ENCODE data around the gene EPN2.
"Not testable (repeated sequence)": the region's sequence is repeated elsewhere in the genome, so short reads cannot be mapped to it uniquely, and the experiment has no call there.

Gene EPN2

DNA sequence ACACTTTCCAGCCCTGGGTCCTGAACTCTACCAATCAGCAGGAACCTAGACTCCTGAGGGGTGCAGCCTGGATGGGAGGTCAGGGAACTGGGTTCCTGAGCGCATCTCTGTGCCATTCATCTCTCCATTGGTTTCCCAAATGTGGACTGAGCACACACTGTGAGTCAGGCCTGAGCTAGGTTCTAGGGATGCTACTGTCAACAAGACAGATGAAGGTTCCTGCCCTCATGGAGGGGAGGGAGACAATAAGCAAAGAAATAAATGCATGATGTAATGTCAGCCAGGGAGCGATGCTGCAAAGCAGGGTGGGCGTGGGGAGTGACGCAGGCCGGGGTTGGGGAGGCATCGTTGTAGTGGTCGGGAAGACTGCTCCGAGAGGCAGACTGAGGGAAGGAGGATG, 17.0 kb upstream of the EPN2 start:
- not testable (repeated sequence) for H3K36me3 ChIP-seq (ENCODE audit: control insufficient read depth, insufficient read depth, low read length); H3K4me3 ChIP-seq (ENCODE audit: low read length); H3K9ac ChIP-seq (ENCODE audit: low read length); H3K27me3 ChIP-seq (ENCODE audit: control insufficient read depth, insufficient read depth, low read length); H3K4me1 ChIP-seq (ENCODE audit: control insufficient read depth, insufficient read depth, low read length); H3K9me3 ChIP-seq (ENCODE audit: control insufficient read depth, low read length)

DNA sequence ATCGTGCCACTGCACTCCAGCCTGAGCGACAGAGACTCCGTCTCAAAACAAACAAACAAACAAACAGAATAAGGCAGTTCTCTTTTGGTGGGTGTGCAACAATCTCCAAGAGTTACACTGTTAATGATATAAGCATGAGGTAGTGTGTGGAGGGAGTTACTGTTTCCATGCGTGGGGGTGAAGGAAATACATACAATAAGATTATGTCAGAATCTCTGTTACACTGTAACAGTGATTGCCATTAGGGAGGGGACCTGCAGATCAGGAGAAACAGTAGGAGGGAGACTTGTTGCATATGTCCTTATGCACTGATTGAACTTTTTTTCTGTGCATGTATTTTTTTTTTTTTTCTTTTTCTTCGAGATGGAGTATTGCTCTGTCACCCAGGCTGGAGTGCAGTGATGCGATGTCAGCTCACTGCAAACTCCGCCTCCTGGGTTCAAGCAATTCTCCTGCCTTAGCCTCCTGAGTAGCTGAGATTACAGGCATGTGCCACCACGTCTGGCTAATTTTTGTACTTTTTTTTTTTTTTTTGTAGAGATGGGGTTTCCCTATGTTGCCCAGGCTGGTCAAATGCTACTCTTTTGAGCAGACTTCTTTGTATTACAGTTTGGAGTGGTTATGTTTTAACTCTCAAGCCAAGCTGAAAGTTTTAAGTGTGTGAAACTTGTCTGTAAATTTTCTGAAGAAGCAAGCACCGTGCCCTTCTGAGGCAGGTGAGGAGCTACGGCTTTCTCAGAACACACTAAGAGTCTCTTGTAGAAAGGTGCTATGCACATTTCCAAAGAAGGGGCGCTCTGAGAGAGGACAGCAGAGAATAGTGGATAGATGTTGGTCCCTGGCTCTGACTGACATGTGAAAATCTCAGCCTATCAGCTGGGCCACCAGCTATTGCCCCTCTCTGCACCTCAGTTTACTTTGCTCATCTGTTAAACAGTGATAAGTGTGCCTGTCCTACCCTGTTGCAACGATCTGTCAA, 10.3 kb upstream of the EPN2 start:
- H3K4me3 ChIP-seq (ENCODE audit: low read length); H3K4me1 ChIP-seq (ENCODE audit: control insufficient read depth, insufficient read depth, low read length); H3K27me3 ChIP-seq (ENCODE audit: control insufficient read depth, insufficient read depth, low read length); H3K9ac ChIP-seq (ENCODE audit: low read length); H3K9me3 ChIP-seq (ENCODE audit: control insufficient read depth, low read length); H3K36me3 ChIP-seq (ENCODE audit: control insufficient read depth, insufficient read depth, low read length): not testable (repeated sequence)

DNA sequence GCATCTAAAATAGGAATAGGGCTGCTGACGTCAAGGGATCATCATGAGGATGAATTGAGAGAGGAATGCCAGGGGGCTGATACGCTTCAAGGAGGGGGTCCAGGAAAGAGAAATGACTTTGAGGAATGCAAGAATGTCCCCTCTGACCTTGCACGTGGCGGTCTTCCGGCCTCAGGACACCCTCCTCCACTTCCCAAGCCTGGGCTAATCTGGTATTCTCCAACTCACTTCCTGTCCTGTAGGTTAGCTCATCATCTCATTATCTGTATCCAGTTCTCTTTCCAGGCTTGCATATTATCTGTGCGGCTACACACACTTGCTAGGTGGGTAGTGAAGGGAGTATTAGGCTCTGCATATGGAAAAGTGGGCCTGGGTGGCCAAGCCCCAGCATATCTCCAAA, 2.5 kb upstream of the EPN2 start:
- not testable (repeated sequence) for H3K4me1 ChIP-seq (ENCODE audit: control insufficient read depth, insufficient read depth, low read length); H3K9ac ChIP-seq (ENCODE audit: low read length); H3K4me3 ChIP-seq (ENCODE audit: low read length); H3K9me3 ChIP-seq (ENCODE audit: control insufficient read depth, low read length); H3K27me3 ChIP-seq (ENCODE audit: control insufficient read depth, insufficient read depth, low read length); H3K36me3 ChIP-seq (ENCODE audit: control insufficient read depth, insufficient read depth, low read length)

DNA sequence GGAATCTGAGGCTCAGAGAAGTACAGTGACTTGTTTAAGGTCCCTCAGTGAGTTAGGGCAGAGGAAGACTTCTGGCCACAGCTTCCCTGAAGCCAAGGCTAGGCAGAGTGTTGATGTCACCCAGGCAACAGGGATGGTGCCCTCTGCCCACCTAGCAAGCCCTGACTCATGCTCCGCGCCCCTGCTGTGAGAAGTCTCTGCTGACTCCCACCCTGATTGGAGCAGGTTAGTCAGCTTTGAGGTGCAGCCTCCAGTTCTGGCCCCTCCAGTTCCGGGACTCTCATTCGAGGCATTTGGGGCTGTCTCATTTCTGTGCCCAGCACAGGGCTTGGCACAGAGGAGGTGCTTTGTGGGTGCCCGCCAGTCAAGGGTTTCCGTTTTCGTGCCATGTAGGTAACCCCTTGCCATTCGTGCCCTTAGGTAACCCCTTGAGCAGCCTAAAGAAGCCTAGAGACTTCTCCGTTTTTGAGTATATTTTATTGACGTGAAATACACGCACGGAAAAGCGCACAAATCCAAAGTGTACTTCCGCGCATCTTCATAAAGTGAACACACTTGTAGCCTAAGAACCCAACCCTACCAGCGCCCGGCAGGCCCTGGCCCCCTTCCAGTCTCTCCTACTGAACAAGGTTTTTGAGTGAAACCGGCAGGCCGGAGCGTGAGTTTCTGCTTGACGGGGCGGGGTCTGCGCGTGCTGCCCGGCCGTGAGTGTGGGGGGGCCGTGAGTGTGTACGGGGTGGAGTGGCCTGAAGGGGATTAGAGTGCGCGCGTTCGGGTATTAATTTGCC, 621 bp upstream of the EPN2 start:
- H3K9me3 ChIP-seq (ENCODE audit: control insufficient read depth, low read length); H3K36me3 ChIP-seq (ENCODE audit: control insufficient read depth, insufficient read depth, low read length); H3K4me3 ChIP-seq (ENCODE audit: low read length); H3K27me3 ChIP-seq (ENCODE audit: control insufficient read depth, insufficient read depth, low read length); H3K4me1 ChIP-seq (ENCODE audit: control insufficient read depth, insufficient read depth, low read length); H3K9ac ChIP-seq (ENCODE audit: low read length): not testable (repeated sequence)

DNA sequence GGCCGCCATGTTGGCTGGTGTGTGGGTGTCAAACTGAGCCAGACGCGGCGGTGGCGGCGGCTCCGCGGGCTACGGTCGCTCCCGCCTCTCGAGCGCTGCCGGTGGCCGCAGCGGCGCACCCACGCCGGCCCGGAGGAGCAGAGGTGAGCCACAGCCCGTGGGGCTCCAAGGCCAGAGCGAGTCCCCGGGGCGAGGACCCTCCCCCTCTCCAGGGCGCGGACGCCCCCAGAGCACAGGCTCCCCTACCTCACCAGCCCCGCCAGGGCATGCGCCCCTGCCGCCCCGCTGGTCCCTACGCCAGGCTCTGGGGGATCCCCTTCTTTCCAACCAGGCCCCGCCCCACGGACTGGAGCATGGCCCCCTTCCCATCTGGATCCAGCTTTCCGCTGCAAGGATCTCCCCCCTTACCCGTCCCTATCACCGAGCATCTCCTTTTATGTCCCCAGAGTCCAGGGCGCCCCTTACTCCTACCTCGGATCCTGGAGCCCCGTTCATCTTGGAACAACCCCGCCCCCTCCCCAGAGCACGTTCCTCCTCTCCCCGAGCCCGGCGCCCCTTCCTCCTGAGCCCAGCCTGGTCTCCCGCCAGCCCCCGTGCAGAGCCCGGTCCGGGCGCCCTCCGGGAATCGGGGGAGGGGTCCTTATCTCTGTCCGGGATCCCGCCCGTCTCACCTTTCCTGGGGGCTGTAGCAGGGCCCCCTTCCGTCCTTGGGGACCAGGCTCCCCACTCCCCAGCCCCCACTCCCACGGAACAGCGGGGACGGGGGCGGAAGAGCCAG, 412 bp downstream of the EPN2 start:
- Histone ChIP-seq H3K4me3 (ENCODE audit: low read length) (peak overlapping the region; percentile 82), H3K9ac (ENCODE audit: low read length) (peak overlapping the region; percentile 87)

DNA sequence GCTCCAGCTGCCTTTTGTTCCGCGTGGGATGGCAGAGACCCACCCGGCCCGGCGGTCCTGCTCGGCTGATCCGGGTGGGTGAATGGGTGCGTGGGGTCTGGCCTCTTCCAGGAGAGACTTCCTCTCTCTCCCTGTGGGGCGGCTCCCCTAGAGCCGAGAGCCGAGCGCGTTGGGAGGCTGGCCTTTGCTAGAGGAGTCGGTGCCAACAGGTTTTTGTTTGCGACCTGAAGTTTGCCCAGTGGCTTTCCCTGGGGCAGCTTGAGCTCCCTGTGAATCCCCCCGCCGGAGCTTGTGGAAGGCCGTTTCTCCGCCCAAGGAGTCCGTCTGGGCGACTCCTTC, 970 bp downstream of the EPN2 start:
- H3K27me3 ChIP-seq (ENCODE audit: control insufficient read depth, insufficient read depth, low read length): no peaks in the 10 kb centered on the region
- H3K4me1 ChIP-seq (ENCODE audit: control insufficient read depth, insufficient read depth, low read length): peaks cover 14% of the 10 kb centered on the region
- peak overlapping the region; percentile 87 for H3K9ac ChIP-seq (ENCODE audit: low read length)
- peak overlapping the region; percentile 82 for H3K4me3 ChIP-seq (ENCODE audit: low read length)
- no peaks in the 10 kb centered on the region for H3K36me3 ChIP-seq (ENCODE audit: control insufficient read depth, insufficient read depth, low read length)
- no peaks in the 10 kb centered on the region for H3K9me3 ChIP-seq (ENCODE audit: control insufficient read depth, low read length)

More for the DNA sequence above, 412 bp downstream of the EPN2 start:
- Histone ChIP-seq H3K36me3 (ENCODE audit: control insufficient read depth, insufficient read depth, low read length) (no peaks in the 10 kb centered on the region), H3K27me3 (ENCODE audit: control insufficient read depth, insufficient read depth, low read length) (no peaks in the 10 kb centered on the region), H3K4me1 (ENCODE audit: control insufficient read depth, insufficient read depth, low read length) (peaks cover 9% of the 10 kb centered on the region), H3K9me3 (ENCODE audit: control insufficient read depth, low read length) (no peaks in the 10 kb centered on the region)

DNA sequence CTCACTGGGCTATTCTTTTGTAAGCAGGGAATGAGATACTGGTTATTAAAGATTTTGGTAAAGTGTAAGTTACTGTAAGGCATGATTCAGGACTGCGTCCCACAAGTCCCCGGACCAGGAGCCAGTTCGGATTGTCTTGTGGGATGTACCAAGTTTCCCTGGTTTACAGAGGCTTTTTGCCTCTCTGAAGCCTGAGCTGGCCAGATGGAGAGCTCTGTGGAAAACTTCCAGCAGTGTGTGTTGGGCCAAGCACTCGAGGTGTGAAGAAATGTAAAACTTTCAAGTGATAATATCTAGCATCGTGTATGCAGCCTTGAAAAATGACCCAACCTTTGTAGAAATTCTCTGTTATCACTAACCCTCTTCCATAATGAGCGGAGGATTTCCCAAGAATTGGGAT, 2.4 kb downstream of the EPN2 start:
- Histone ChIP-seq H3K4me1 (ENCODE audit: control insufficient read depth, insufficient read depth, low read length) (peaks cover 14% of the 10 kb centered on the region), H3K9ac (ENCODE audit: low read length) (no peak overlapping the region), H3K4me3 (ENCODE audit: low read length) (no peak overlapping the region), H3K27me3 (ENCODE audit: control insufficient read depth, insufficient read depth, low read length) (no peaks in the 10 kb centered on the region), H3K36me3 (ENCODE audit: control insufficient read depth, insufficient read depth, low read length) (no peaks in the 10 kb centered on the region), H3K9me3 (ENCODE audit: control insufficient read depth, low read length) (no peaks in the 10 kb centered on the region)

DNA sequence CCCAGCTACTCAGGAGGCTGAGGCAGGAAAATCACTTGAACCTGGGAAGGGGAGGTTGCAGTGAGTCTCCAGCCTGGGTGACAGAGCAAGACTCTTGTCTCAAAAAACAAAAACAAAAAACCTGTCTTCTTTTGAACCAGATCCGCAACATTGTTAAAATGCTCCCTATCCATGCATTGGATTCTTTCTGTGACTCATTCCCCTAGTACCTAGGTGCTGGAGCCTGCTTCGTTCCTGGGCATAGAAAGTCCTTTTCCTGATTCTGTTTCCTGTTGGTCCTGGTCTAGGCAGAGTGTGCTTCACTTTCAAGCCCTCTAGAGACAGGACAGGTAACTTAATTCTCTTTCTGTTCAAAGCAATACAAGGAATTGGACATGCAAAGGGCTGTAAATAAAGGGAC, 5.2 kb downstream of the EPN2 start:
- Histone ChIP-seq H3K9ac (ENCODE audit: low read length) (no peak overlapping the region), H3K27me3 (ENCODE audit: control insufficient read depth, insufficient read depth, low read length) (no peaks in the 10 kb centered on the region), H3K9me3 (ENCODE audit: control insufficient read depth, low read length) (no peaks in the 10 kb centered on the region), H3K4me3 (ENCODE audit: low read length) (no peak overlapping the region), H3K36me3 (ENCODE audit: control insufficient read depth, insufficient read depth, low read length) (no peaks in the 10 kb centered on the region), H3K4me1 (ENCODE audit: control insufficient read depth, insufficient read depth, low read length) (peaks cover 16% of the 10 kb centered on the region)

DNA sequence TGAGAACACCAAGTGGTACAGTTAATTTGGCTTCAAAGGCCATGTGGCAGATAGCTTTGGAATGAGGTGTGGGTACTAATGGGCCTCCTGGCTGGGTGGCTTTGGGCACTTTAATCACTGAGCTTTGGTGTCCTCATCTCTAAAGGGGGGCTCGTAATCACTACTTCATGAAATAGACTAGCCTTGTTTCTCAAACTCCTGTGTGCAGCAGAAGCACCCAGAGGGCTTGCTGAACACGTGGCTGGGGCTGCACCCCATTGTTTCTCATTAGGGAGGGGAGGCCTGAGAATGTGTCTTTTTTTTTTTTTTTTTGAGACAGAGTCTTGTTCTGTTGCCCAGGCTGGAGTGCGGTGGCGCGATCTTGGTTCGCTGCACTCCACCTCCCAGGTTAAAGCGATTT, 5.8 kb downstream of the EPN2 start:
- no peaks in the 10 kb centered on the region for H3K36me3 ChIP-seq (ENCODE audit: control insufficient read depth, insufficient read depth, low read length)
- no peak overlapping the region for H3K9ac ChIP-seq (ENCODE audit: low read length)
- peaks cover 22% of the 10 kb centered on the region for H3K4me1 ChIP-seq (ENCODE audit: control insufficient read depth, insufficient read depth, low read length)
- no peaks in the 10 kb centered on the region for H3K27me3 ChIP-seq (ENCODE audit: control insufficient read depth, insufficient read depth, low read length)
- H3K9me3 ChIP-seq (ENCODE audit: control insufficient read depth, low read length): no peaks in the 10 kb centered on the region
- no peak overlapping the region for H3K4me3 ChIP-seq (ENCODE audit: low read length)

DNA sequence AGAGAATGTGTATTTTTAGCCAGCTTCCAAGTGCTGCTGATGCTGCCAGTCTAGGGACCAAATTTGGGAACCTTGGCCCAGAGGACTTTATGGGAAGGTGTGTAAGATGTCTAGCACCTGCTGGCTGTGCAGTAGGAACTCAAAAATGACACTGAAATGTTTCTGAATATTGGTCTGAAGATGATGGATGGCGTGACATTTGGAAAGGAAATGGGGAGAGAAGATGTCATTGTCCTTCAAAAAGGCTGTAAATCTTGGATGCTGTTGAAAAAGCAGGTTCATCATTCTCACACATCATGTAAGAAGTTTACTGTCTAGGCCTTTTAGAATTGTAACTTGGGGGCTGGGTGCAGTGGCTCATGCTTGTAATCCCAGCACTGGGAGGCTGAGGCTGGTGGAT, 6.7 kb downstream of the EPN2 start:
- peaks cover 27% of the 10 kb centered on the region for H3K4me1 ChIP-seq (ENCODE audit: control insufficient read depth, insufficient read depth, low read length)
- H3K4me3 ChIP-seq (ENCODE audit: low read length): no peak overlapping the region
- no peaks in the 10 kb centered on the region for H3K36me3 ChIP-seq (ENCODE audit: control insufficient read depth, insufficient read depth, low read length)
- no peaks in the 10 kb centered on the region for H3K27me3 ChIP-seq (ENCODE audit: control insufficient read depth, insufficient read depth, low read length)
- H3K9ac ChIP-seq (ENCODE audit: low read length): no peak overlapping the region
- H3K9me3 ChIP-seq (ENCODE audit: control insufficient read depth, low read length): no peaks in the 10 kb centered on the region

DNA sequence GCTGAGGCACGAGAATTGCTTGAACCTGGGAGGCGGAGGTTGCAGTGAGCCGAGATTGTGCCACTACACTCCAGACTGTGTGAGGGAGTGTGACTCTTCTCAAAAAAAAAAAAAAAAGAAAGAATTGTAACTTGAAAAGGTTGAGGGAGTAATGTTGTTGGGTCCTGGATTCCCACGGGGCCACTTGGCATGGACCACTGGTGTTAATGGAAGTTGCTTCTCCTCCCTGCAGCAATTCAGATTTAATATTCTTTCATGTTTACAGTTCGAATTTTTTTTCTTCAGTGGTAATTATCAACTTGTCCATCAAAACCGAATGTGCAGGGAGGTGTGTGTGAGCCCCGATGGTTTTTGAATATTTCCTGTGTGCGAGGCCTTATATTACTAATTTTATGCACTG, 7.2 kb downstream of the EPN2 start:
- no peak overlapping the region for H3K4me3 ChIP-seq (ENCODE audit: low read length)
- no peaks in the 10 kb centered on the region for H3K36me3 ChIP-seq (ENCODE audit: control insufficient read depth, insufficient read depth, low read length)
- no peak overlapping the region for H3K9ac ChIP-seq (ENCODE audit: low read length)
- H3K9me3 ChIP-seq (ENCODE audit: control insufficient read depth, low read length): no peaks in the 10 kb centered on the region
- peaks cover 31% of the 10 kb centered on the region for H3K4me1 ChIP-seq (ENCODE audit: control insufficient read depth, insufficient read depth, low read length)
- H3K27me3 ChIP-seq (ENCODE audit: control insufficient read depth, insufficient read depth, low read length): no peaks in the 10 kb centered on the region

DNA sequence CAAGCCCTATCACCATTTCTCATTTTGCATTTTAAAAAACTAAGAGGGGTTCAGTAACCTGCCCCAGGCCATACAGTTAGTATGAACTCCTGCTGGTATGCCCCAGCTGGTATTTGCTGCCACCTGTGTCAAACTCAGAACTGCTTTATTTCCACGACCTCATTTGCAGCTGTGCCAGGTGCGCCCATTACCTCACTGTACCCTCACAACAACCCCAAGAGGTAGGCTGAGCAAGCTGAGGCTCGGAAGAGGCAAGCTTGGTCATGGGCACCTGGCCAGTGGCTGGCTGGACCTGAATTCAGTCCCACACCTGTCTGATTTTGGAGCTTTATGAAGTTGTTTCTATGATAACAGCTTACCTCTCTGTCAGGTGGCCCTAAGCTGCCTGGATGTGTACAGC, 7.6 kb downstream of the EPN2 start:
- H3K4me1 ChIP-seq (ENCODE audit: control insufficient read depth, insufficient read depth, low read length): peaks cover 31% of the 10 kb centered on the region
- H3K9ac ChIP-seq (ENCODE audit: low read length): no peak overlapping the region
- H3K27me3 ChIP-seq (ENCODE audit: control insufficient read depth, insufficient read depth, low read length): no peaks in the 10 kb centered on the region
- no peaks in the 10 kb centered on the region for H3K36me3 ChIP-seq (ENCODE audit: control insufficient read depth, insufficient read depth, low read length)
- H3K4me3 ChIP-seq (ENCODE audit: low read length): no peak overlapping the region
- no peaks in the 10 kb centered on the region for H3K9me3 ChIP-seq (ENCODE audit: control insufficient read depth, low read length)
